Activated CD8-positive, alpha-beta memory T cell treated with anti-CD3 and anti-CD28 coated beads, Interleukin-2, amount 50 U/mL, for 24 hours (primary cell): Measurements from ENCODE around the gene RPLP2.

Source experiments
- DNase-seq: peaks from one replicate; pipeline ENCODE4 v3.0.0-alpha.2; 2020; ENCODE audit errors: extremely low read depth

RPLP2 gene

DNA sequence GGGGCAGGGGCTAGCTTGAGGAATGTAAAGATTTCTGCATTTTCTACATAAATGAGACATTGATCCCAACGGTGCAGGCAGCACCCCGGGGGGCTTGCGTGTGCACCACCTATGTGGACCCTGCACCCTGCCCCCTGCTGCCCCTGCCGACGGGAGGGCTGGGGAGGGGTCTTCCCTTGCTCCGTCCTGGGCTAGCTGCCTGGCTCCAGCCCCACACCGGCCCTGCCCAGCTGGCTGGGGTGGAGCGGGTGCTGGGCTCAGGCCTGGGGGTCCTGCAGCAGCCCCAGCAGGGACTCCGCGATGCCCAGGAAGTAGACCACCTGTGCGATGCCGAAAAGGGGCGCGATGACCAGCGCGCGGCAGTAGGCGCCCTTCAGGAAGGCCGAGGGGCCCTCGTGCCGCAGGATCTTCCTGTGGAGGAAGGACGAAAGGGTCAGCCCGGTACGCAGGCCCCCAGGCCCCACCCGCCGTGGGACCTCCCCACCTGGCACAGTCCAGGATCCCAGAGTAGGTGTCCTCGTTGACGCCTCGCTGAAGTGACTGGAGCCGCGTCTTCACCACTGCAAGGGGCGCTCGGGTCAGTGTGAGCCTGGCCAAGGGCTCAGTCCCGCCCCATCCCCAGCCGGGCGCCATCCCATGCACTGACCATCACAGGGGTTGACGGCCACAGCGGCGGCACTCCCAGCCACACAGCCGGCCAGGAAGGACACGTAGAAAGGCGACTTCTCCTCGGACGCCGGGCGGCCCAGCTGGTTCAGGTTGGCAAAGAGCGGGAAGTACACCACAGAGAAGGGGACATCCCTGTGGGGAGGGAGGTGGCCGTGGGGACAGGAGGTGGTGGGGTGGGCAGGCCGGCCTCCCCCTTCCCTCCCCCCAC is 17.9 kb upstream of the RPLP2 start:
- DNase-seq: no peak

DNA sequence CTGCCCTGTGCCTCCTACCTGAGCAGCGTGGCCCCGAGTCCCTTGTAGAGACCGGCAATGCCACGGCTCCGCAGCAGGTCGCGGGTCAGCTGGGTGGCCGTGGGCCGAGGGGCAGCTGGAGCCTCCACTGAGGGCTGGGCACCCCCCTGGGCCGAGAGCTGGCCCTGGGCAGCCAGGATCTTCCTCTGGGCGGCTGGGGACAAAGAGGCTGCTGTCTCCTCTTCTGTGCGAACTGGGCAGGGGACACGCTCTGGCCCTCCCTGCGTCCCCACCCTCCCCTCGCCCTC is 17.3 kb upstream of the RPLP2 start:
- DNase-seq: no peak

DNA sequence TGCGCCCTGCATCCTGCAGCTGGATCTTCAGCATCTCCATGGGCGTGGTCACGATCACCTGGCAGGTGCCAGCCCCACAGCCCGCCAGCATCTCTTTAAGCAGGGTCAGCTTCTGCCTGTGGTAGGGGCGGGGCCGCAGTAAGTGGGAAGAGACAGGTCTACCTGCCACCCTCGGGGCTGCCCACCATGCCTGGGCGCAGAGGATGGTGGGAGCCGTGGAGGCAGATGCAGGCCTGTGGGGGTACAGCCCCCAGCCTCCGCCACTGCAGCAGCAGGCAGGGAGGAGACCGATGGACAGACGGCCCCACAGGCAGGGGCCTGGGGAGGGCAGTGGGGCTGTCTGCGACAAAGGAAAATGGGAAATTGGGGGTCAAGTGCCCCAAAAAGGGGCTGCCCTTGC is 16.9 kb upstream of the RPLP2 start:
- DNase-seq: no peak

DNA sequence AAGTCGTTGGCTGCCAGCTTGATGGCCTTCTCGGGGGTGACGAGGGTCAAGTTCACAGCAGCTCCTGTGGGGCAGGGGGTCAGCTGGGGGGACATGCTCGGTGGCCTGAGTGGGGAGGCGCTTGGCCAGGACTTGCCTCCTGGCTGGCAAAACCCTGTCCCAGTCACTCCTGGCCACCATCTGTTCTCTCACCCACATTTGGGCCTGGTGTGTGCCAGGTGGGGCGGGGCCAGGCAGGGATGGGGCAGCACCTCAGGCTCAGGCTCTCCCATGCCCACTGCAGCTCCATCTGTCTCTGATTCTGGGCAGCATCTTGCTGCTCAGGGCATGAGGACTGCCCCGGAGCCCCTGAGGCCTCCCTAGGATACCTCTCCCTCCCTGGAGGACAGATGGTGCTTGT is 16.2 kb upstream of the RPLP2 start:
- DNase-seq: no peak

DNA sequence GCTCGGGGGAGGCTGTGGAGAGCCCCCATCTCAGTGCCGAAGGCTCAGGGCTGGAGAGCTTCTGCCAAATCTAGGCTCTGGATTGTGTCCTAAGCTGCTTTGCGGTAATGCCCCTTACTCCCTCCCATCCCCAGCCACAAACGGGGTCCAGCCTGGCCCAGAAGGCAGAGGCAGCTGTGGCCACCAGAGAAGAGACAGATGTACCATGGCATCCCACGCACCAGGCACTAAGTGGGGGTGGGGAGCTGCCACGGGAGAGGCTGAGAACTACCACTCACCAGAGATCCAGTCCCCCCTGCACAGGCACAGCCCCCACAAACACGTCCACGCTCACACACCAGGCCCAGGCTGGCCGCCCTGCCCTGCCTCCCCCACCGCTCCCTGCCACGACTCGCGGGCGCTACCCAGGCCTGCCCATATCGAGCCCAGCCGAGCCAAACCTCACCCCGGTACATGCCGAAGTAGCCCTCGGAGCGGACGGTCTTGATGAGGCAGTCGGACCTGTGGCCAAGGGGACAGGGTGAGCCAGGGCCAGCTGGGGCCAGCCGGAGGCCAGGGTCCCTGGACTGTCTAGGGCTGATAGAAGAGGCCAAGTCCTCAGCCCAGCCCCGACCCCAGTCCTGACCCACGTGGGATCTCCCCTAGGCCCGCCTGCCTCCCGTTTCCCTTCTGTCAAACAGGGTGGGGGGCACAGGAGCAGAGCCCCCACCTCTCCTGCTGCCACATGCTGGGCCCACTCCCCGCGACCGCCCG is 15.6 kb upstream of the RPLP2 start:
- DNase-seq: no peak

DNA sequence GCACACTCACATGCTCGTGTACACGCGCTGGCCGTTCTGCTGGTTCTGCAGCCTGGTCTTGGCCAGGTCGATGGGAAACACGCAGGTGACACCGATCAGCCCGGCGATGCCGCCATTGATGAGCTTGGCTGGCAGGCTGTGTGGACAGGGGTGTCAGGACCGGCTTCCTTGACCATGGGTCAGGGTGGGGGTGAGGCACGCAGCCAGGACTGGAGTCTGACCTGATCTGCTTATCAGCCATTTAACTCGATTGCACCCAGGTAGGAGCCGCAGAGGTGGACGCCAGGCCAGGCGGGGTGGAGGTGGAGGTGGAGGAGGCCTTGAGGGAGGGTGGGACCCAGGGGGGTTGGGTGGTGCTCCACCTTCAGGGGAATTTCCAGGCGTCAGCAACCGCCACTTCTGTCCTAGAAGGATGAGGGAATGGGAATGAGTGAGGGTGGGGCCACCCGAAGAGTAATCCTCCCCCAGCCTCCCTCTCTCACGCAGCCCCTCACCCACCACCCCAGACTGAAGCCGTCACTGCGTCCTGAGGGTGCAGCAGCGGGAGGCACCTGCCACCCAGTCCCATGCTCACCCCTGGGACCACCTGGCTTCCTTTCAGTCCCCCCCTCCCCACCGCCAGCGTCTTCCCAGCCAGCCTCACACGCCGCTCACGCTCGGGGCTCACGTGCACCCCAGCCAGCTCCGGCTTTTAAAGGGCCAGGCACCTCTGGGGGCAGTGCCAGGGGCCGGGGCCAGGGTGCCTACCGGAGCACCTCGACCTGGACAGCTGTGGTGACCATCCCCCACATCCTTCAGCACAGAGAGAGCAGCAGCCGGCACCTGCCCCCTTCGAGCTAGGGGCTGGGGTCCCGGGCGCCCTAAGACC is 14.8 kb upstream of the RPLP2 start:
- no peak for DNase-seq

DNA sequence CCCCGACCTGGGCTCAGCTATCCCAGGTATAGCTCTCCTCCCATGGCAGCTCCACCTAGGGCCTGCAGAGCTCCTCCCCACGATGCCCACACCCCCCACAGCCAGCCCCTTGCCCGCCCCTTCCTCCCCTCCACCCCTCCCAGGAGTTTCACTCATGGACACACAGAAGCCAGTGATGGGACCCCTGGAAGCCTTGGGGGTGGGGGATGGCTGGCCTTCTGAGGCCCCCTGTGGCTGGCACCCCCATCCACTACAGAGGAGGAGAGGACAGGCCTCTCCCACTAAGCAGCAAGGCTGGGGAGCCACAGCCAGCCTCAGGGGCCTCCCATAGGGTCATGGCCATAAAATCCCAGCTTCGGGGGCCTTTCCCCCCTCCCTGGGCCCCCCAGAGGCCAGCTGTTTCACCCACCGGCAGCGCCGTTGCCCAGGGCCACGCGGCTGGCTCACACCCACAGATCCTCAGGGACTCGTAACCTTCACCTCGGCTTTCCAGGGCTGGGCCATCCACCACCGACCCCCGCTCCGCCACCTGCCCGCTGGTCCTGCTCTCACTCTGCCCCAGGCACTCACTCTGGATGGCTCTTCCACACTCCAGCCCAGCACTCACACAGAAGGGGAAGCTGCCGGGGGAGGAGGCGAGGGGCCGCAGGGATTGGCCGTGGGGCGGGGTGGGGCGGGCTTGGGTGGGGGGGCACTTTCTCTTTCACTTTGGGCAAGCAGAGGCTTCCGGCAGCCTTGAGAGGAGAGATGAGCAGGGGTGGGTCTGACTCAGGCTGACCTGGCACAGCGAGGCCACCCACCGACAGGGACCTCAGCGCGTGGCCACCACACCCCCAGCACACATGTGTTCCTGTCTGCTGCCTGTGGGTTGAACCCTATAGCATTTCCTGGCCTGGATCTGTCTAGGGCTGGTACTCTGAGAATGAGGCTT is 13.9 kb upstream of the RPLP2 start:
- DNase-seq: peak; percentile 68

DNA sequence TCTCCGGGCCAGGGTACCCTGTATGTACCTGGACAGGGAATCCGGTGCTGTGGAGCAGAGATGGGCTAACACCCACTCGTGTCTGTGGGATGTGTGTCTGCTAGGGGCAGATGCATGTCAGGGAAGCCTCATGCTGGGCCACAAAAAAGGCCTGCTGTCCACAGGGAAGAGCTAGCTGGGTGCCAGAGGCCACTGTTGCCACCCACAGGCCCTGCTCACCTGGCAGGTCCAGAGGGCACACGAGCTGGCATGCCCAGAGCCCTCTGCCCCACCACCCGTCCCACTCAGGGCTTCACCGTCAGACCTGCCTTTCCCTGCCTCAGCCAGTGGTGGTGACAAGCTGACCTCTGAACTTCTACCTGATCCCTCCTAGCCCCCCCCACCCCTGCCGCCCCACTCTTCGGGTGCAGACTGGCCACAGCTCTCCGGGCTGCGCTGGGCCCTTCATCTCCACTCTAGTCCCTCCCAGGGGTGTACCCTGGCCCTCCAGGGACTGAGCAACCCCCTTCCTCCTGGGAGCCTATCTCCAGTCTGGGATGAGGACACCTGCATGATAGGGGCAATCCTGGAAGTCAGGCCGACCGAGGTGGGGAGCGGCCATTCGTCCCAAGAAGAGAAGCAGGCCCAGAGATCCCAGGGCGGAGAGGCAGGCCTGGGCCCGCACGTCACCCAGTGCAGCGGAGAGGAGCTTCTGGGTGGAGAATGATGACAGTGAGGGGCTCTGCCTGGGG is 13.0 kb upstream of the RPLP2 start:
- no peak for DNase-seq

DNA sequence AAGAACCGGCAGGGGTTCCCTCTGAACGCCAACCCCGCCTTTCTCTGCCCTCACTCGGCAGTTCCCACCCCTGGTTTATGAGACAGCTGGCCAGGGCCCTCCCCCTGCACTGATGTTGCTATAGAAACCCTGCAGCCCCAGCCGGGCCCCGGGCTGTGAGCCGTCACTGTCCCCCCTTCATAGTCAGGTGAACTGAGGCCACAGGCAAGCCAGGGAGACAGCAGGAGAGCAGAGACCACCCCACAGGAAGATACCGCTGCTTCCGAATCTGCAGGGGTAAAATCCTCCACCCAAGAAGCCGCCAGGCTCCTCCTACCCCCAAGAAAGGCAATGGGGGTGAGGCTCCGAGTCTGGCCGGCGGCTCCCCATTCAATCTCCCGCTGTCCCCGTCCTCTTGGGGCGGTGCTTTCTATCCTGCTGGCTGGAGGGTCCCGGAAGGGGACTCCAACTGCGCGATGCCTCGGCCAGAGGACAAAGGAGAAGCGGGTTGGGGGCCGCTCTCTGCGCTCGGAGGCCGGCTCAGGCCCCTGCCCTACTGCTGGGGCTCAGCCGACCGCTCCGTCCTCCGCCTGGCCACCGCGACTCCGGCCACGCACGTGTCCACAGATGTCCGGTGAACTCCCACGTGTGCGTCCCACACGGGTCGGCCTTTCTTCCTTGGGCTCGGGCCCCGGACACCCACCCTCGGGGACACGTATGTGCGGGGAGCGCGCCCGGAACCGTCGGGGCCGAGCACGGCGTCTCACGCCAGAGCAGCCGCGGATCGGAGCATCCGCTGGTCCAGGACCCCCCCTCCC is 12.3 kb upstream of the RPLP2 start:
- peak; percentile 50 for DNase-seq

DNA sequence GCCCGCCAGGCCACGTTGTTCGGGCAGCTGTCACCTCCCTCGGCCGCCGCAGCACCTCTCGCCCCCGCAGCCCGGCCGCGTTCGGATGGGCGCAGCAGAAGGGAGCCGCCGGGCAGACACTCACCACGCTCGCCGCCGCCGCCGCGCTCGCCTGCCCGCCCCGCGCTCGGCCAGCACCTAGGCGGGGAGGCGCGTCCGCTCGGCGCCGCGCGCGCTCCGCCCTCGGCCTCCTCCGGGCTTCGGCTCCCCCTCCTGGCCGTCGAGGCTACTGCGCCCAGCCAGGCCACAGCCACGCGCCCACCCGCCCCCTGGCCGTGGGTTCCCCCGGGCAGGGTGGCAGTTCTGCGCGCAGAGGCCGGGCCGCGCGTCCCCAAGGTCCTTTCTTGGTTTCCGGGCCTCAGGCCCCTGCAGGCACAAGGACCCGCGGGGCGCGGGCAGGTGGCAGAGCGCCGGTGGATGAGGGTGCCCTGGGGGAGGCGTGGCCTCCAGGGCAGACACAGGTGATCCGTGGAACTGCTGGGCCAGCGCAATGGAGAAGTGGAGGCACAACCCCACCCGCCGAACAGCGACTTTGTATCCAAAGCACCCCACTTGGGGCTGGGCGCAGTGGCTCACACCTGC is 11.6 kb upstream of the RPLP2 start, which contains the start of gene SLC25A22:
TSS of gene SLC25A22 (minus strand) at position 189 of the 621 bp plus-strand sequence. CDS start 3,275 bp downstream, outside the sequence.
- no peak for DNase-seq

DNA sequence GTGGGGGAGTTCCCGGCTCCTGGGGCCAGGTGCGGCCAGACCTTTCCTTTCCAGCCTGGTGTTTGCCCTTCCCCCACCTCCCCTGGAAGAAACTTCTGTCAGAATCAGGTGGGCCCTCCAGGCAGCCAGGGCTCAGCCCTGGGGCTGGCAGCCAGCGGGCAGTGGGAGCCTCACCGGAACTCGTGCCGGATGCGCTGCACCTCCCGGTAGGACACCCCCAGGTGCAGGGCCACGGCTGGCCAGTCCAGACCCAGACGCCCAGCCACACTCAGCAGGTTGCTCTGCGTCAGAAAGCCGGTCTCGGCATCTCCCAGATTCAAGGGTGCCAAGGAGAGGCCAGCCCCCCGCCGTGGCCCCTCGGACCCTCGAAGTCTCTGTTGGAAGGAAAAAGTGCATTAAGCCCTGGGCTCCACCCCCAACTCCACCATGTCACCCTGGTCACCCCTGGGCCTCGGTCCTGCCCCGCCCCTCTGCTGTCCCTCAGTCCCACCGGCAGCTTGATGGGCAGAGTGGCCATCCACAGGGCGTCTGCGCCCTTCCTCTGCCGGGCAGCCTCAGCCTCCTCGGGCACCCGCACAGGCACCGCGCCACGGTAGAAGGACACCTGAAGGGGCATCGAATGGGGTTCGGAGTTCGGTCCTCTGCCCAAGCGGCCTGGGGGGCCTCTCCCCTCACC is 10.0 kb upstream of the RPLP2 start:
- DNase-seq: no peak

DNA sequence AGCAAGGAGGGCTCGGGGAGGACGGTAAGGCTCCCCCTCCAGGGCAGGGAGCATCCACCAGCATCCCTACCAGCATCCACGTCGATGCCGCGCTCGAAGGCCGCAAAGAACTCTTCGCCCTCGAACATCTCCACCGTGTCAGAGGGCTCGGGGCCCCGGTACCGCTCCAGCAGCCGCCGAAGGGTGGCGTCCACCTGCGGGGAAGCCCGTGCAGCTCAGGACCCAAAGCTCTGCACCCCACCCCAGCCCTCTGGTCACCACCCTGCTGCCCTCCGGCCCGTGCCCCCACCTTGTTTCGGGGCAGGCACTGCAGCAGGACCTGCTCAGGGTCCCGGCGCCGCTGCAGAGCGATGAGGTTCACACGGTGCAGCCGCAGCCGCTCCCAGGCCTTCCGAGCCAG is 9.3 kb upstream of the RPLP2 start:
- DNase-seq: no peak

DNA sequence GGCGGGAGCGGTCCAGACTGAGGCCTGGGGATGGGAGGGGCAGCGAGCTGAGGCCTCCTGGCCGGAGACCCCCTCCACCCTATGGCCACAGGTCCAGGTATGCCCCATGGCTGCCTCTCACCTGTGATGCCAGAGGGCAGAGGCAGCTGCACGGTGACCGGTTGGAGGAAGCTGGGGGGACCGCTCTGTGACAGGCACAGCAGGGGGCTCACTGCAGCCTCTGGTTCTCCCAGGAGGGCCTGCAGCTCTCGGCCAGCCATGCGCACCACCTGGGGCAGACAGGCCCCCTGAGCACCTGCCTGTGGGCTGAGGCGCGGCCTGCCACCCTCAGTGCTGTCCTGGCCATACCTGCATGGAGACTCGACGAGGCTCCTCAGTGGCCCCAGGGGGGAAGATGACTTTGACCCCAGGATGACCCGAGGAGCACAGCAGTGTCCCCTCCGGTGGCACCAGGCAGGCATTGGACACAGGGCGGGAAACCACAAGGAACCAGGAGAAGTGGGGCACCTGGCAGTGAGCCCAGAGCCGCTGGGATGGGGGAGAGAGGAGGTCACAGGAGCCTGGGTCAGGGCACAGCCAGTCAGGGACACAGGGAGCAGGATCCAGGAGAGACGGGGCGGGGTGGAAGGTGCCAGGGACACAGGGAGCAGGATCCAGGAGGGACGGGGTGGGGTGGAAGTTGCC is 8.5 kb upstream of the RPLP2 start:
- DNase-seq: no peak

DNA sequence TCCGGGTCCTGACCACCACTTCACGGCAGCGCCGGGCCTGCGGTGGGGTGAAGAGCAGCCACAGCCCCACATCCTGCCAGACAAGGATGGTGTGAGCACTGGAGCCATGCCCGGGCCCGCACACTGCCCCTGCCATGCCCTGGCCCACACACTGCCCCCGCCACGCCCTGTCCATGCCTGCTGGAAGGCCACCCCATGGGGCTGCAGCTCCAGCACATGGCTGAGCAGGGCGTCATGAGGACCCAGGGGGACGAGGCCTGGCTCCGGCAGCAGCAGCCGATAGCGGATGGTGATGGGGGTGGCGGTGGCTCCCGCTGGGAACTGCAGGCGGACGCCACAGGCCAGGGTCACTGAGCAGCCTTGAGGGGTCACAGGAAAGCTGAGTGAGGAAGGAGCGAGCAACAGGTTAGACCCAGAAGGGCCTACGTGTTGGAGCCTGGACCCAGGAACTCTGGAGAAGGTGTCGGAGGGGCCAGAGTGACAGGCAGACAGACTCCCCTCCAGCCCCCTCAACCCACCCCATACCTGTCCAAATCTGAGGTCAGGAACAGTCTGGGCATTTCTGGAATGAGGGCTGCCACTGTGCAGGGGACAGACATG is 7.6 kb upstream of the RPLP2 start:
- DNase-seq: no peak

DNA sequence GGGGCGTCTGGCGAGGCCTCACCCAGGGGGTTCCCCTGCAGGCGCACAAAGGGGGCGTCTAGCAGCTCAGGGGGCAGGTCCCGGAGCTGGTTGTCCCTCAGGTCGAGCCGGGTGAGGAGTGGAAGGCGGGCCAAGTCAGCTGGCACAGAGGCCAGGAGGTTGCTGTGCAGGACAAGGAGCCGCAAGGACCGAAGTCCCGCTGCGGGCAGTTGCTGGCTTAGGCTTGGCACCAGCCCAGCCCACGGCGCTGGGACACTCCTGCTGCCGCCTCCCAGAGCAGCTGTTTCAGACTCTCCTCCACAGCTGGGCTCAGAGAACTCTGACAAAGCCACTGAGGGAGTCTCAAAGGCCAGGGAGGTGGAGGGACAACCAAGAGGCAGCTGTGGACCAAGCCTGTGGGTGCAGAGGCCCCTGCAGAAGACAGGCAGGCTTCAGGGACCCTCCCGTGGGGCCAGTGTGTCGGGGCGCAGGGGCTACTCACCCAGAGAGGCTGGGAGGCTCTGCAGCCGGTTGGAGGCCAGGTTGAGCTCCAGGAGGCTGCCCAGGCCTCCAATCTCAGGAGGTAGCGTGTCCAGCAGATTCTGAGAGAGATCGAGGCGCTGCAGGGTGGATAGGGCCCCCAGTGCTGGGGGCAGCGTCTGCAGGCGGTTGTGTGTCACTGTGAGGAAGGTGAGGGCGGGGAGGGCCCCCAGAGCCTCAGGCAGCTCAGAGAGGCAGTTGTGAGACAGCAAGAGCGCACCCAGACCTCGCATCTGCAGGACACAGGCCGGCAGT is 6.9 kb upstream of the RPLP2 start:
- no peak for DNase-seq

DNA sequence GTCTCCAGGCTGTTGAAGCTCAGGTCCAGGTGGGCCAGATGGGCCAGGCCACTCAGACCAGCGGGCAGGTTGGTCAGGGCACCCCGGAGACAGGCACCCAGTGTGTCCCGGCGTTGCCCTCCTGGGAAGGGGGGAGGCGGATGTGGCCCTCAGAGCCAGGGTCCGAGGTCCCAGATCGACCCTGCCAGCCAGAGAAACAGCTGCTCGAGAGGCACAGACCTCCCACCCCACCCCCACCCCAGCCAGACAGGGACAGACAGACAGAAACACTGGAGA is 6.4 kb upstream of the RPLP2 start:
- DNase-seq: no peak
